Osteocyte (in vitro differentiated cells): ENCODE measurements around the gene FGGY. TPM values are rescaled to one million over a fixed set of nuclear protein-coding genes. Genes with fewer than 3 reads are reported as not detected.

Experiments used
- DNase-seq: peaks from one replicate; pipeline ENCODE4 v3.0.0; 2021; ENCODE audit warnings: mixed read lengths; ENCODE audit not compliant: unreplicated experiment; ENCODE audit errors: extremely low spot score
- H3K27ac Mint-ChIP-seq: one replicate; pipeline ENCODE4 v1.8.0; 2021; ENCODE audit warnings: mild to moderate bottlenecking, mixed read lengths; ENCODE audit not compliant: unreplicated experiment
- H3K27me3 Mint-ChIP-seq: one replicate; pipeline ENCODE4 v1.8.0; 2021; ENCODE audit warnings: mixed read lengths; ENCODE audit not compliant: unreplicated experiment
- H3K36me3 Mint-ChIP-seq: one replicate; pipeline ENCODE4 v1.8.0; 2021; ENCODE audit warnings: mixed read lengths; ENCODE audit not compliant: unreplicated experiment
- H3K4me1 Mint-ChIP-seq: one replicate; pipeline ENCODE4 v1.8.0; 2021; ENCODE audit warnings: mixed read lengths; ENCODE audit not compliant: unreplicated experiment
- H3K4me3 Mint-ChIP-seq: one replicate; pipeline ENCODE4 v1.8.0; 2021; ENCODE audit warnings: mild to moderate bottlenecking, moderate library complexity, mixed read lengths; ENCODE audit not compliant: unreplicated experiment
- H3K9me3 Mint-ChIP-seq: one replicate; pipeline ENCODE4 v1.8.0; 2021; ENCODE audit warnings: mixed read lengths; ENCODE audit not compliant: unreplicated experiment
- CTCF ChIP-seq: fragments of 200-600 bp; sonication (generic); IDR thresholded peaks from 2 replicates; pipeline ENCODE4 v1.5.0; 2021; ENCODE audit warnings: antibody characterized with exemption, mild to moderate bottlenecking, moderate library complexity
- total RNA-seq: library from RNA; stranded (reverse); gene quantifications from 2 replicates; pipeline ENCODE4 v1.2.1, GENCODE V29; 2021

Gene FGGY
- total RNA-seq, 1 donor from 2014 or later: 9.1 TPM

GRCh38 chr1:59266180-59266926, 30.5 kb upstream of the FGGY start:
- no peak overlapping the region for H3K27ac Mint-ChIP-seq
- no peak for TF ChIP-seq CTCF

GRCh38 chr1:59266927-59267293, 30.0 kb upstream of the FGGY start:
- TF ChIP-seq CTCF: no peak
- peaks cover 4% of the 10 kb centered on the region for H3K9me3 Mint-ChIP-seq

More at GRCh38 chr1:59266180-59266926, 30.5 kb upstream of the FGGY start:
- DNase-seq: no peak
- peaks cover 15% of the 10 kb centered on the region for H3K4me1 Mint-ChIP-seq
- H3K27me3 Mint-ChIP-seq: no peaks in the 10 kb centered on the region
- no peak overlapping the region for H3K4me3 Mint-ChIP-seq
- peaks cover 4% of the 10 kb centered on the region for H3K9me3 Mint-ChIP-seq
- no peaks in the 10 kb centered on the region for H3K36me3 Mint-ChIP-seq

GRCh38 chr1:59268406-59268805, 28.5 kb upstream of the FGGY start:
- H3K9me3 Mint-ChIP-seq: peaks cover 4% of the 10 kb centered on the region
- H3K4me1 Mint-ChIP-seq: peaks cover 17% of the 10 kb centered on the region
- no peaks in the 10 kb centered on the region for H3K36me3 Mint-ChIP-seq
- H3K4me3 Mint-ChIP-seq: no peak overlapping the region
- H3K27ac Mint-ChIP-seq: no peak overlapping the region
- DNase-seq: no peak
- no peaks in the 10 kb centered on the region for H3K27me3 Mint-ChIP-seq
- no peak for TF ChIP-seq CTCF

More at GRCh38 chr1:59266927-59267293, 30.0 kb upstream of the FGGY start:
- H3K36me3 Mint-ChIP-seq: no peaks in the 10 kb centered on the region
- H3K27ac Mint-ChIP-seq: no peak overlapping the region
- peaks cover 11% of the 10 kb centered on the region for H3K4me1 Mint-ChIP-seq
- H3K27me3 Mint-ChIP-seq: no peaks in the 10 kb centered on the region
- no peak for DNase-seq
- no peak overlapping the region for H3K4me3 Mint-ChIP-seq

- Mint-ChIP-seq H3K27me3 (no peaks in the 10 kb centered on the region), H3K36me3 (no peaks in the 10 kb centered on the region), H3K4me3 (no peak overlapping the region), H3K9me3 (peaks cover 4% of the 10 kb centered on the region), H3K27ac (no peak overlapping the region), H3K4me1 (peaks cover 21% of the 10 kb centered on the region)
- no peak for TF ChIP-seq CTCF
- DNase-seq: no peak
Measured at GRCh38 chr1:59271561-59272260, 25.2 kb upstream of the FGGY start.

- Mint-ChIP-seq H3K9me3 (peaks cover 4% of the 10 kb centered on the region), H3K4me1 (peaks cover 21% of the 10 kb centered on the region), H3K27ac (peak overlapping the region; percentile 62), H3K27me3 (no peaks in the 10 kb centered on the region), H3K36me3 (no peaks in the 10 kb centered on the region), H3K4me3 (no peak overlapping the region)
- no peak for TF ChIP-seq CTCF
- no peak for DNase-seq
Measured at GRCh38 chr1:59272507-59272906, 24.4 kb upstream of the FGGY start.
